Peyer's patch (tissue), 4 donors: ENCODE results near the gene PODXL2. TPM values are rescaled to one million over a fixed set of nuclear protein-coding genes. Genes with fewer than 3 reads are reported as not detected.

ENCODE experiments used
- DNase-seq, 3 donors: peaks; one replicate each; pipeline ENCODE4 v3.0.0-alpha.2; 2017 to 2019
- H3K27ac ChIP-seq, 4 donors: fragments of 200-600 bp; sonication (generic); one replicate each; pipeline ENCODE4 v1.5.1; 2016 to 2019
- H3K27me3 ChIP-seq, 2 donors: fragments of 200-600 bp; sonication (generic); one replicate each; pipeline ENCODE4 v1.5.1; 2019
- H3K36me3 ChIP-seq, 3 donors: fragments of 200-600 bp; sonication (generic); one replicate each; pipeline ENCODE4 v1.5.1; 2016 to 2019
- H3K4me1 ChIP-seq, 4 donors: fragments of 200-600 bp; sonication (generic); one replicate each; pipeline ENCODE4 v1.5.1; 2016 to 2019
- H3K4me3 ChIP-seq, 4 donors: fragments of 200-600 bp; sonication (generic); 1 replicate in 3 of 4; 2 replicates in 1 of 4; pipeline ENCODE4 v1.5.1; 2016 to 2019; ENCODE audit warnings: mild to moderate bottlenecking in 1 of 4
- H3K9me3 ChIP-seq, 4 donors: fragments of 200-600 bp; sonication (generic); one replicate each; pipeline ENCODE4 v1.5.1; 2016 to 2019; ENCODE audit warnings: mild to moderate bottlenecking in 1 of 4
- CTCF ChIP-seq, 6 experiments: fragments of 450-650 bp in 4 of 6; fragments of 200-600 bp in 2 of 6; sonication (generic) in 1 of 6; IDR thresholded peaks; one replicate each; pipeline ENCODE4 v1.5.1; 2017 to 2019; ENCODE audit warnings: antibody characterized with exemption in 6 of 6, mild to moderate bottlenecking in 3 of 6, moderate library complexity in 1 of 6
- POLR2A ChIP-seq, 2 donors: fragments of 450-650 bp; IDR thresholded peaks; one replicate each; pipeline ENCODE4 v1.5.1; 2017; ENCODE audit warnings: antibody characterized with exemption in 2 of 2, mild to moderate bottlenecking in 2 of 2, moderate library complexity in 2 of 2
- total RNA-seq, 4 donors: library from RNA; depleted of rRNA; stranded (reverse); fragments of >200 nt; gene quantifications; one replicate each; pipeline ENCODE4 v1.1.0, GENCODE V29; 2016

PODXL2 gene
- total RNA-seq, 4 donors from 2014 or later, result 7.4 to 15.6 (median 9.9) TPM

GRCh38 chr3:127714866-127715265 lies 85.9 kb downstream of the PODXL2 start:
- Histone ChIP-seq H3K36me3 (peaks cover 0 to 30% (median 0%) of the 10 kb centered on the region in 3 donors), H3K4me1 (peaks cover 0 to 5% (median 0%) of the 10 kb centered on the region in 4 donors), H3K27ac (peak overlapping the region in 2 of 4 donors; percentile 21 to 39), H3K9me3 (no peaks in the 10 kb centered on the region), H3K4me3 (no peak overlapping the region), H3K27me3 (no peaks in the 10 kb centered on the region)
- no peak for TF ChIP-seq POLR2A (IDR thresholded peaks at IDR 0.05)
- TF ChIP-seq CTCF (IDR thresholded peaks at IDR 0.05), result no peak
- DNase-seq, result peak in 1 of 3 donors; percentile 20

- H3K36me3 ChIP-seq, result peaks cover 0 to 36% (median 0%) of the 10 kb centered on the region in 3 donors
- no peaks in the 10 kb centered on the region for H3K27me3 ChIP-seq
- no peaks in the 10 kb centered on the region for H3K9me3 ChIP-seq
- peaks cover 0 to 5% (median 0%) of the 10 kb centered on the region in 4 donors for H3K4me1 ChIP-seq
- no peak overlapping the region for H3K4me3 ChIP-seq
- H3K27ac ChIP-seq, result no peak overlapping the region
- TF ChIP-seq POLR2A (IDR thresholded peaks at IDR 0.05) (no peak), CTCF (IDR thresholded peaks at IDR 0.05) (no peak)
- no peak for DNase-seq
Observed at GRCh38 chr3:127715532-127715931, 86.5 kb downstream of the PODXL2 start.

- Histone ChIP-seq H3K27ac (no peak overlapping the region), H3K36me3 (peaks cover 0 to 42% (median 0%) of the 10 kb centered on the region in 3 donors), H3K4me1 (peaks cover 0 to 5% (median 0%) of the 10 kb centered on the region in 4 donors), H3K27me3 (no peaks in the 10 kb centered on the region), H3K9me3 (no peaks in the 10 kb centered on the region), H3K4me3 (no peak overlapping the region)
- TF ChIP-seq CTCF (IDR thresholded peaks at IDR 0.05) (no peak), POLR2A (IDR thresholded peaks at IDR 0.05) (no peak)
- no peak for DNase-seq
Observed at GRCh38 chr3:127716384-127716783, 87.4 kb downstream of the PODXL2 start.

GRCh38 chr3:127717357-127718244 lies 88.6 kb downstream of the PODXL2 start:
- Histone ChIP-seq H3K36me3 (peaks cover 0 to 42% (median 0%) of the 10 kb centered on the region in 3 donors), H3K9me3 (no peaks in the 10 kb centered on the region), H3K4me3 (no peak overlapping the region), H3K27ac (no peak overlapping the region), H3K4me1 (peaks cover 0 to 13% (median 0%) of the 10 kb centered on the region in 4 donors), H3K27me3 (no peaks in the 10 kb centered on the region)
- TF ChIP-seq CTCF (IDR thresholded peaks at IDR 0.05) (no peak), POLR2A (IDR thresholded peaks at IDR 0.05) (no peak)
- DNase-seq, result peak in 1 of 3 donors; percentile 16

DNA sequence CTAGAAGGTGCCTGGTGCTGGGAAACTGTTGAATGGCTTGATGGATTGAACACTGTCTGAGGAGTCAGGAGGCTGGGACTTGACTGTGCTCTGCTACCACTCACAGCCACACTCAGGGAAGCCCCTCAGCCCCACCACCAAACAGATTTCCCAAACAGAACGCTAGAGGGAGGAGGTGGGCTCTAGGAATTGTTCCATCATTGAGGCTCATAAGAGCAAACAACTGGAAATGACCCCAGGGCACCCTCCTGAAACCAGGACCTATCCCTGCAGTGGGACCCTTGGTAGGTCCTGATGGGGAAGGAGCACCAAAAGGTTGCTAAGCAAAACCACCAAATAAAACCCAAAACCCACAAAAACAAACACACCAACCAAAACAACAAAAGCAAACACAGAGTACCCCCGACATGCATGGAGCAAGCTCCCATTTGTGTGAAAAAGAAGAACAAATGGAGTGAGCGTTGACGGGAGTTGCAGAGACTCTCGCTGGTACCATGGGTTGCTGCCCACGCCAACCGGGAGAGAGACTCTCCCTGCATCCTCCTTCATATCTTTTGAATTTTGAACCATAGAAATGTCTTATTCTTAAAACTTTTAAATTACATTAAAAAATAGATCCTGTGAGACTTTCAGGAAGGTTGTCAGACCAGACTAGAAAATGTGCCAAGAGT lies 89.4 kb downstream of the PODXL2 start:
- Histone ChIP-seq H3K27ac (no peak overlapping the region), H3K4me3 (no peak overlapping the region), H3K4me1 (peaks cover 0 to 17% (median 0%) of the 10 kb centered on the region in 4 donors), H3K27me3 (no peaks in the 10 kb centered on the region), H3K36me3 (peaks cover 0 to 40% (median 0%) of the 10 kb centered on the region in 3 donors), H3K9me3 (no peaks in the 10 kb centered on the region)
- no peak for TF ChIP-seq POLR2A (IDR thresholded peaks at IDR 0.05)
- no peak for TF ChIP-seq CTCF (IDR thresholded peaks at IDR 0.05)
- peak in 1 of 3 donors; percentile 5 for DNase-seq
